K562 (cell line): ENCODE data around the gene NDUFB7. TPM values are rescaled to one million over a fixed set of nuclear protein-coding genes. Genes with fewer than 3 reads are reported as not detected.
A peak's percentile ranks its signal among the peaks of the same experiment; 100 is the strongest.

Source experiments
- BCL6 ChIP-seq: fragments of 250-450 bp; sonication (Bioruptor Pico); IDR thresholded peaks from 2 replicates; pipeline ENCODE4 v1.4.0; 2020
- C11orf30 ChIP-seq: fragments of 450-650 bp; IDR thresholded peaks from 2 replicates; pipeline ENCODE4 v1.6.1; 2016; ENCODE audit warnings: low read depth, mild to moderate bottlenecking
- CC2D1A ChIP-seq: fragments of 450-650 bp; IDR thresholded peaks from 2 replicates; pipeline ENCODE4 v1.6.1; 2017; ENCODE audit warnings: mild to moderate bottlenecking
- E2F6 ChIP-seq, 2 experiments: IDR thresholded peaks; 2 replicates each; pipeline ENCODE4 v1.6.1; 2011; ENCODE audit warnings: borderline replicate concordance in 1 of 2, control low read depth in 1 of 2, low read depth in 1 of 2, low read length in 1 of 2, mild to moderate bottlenecking in 1 of 2, mixed read lengths in 1 of 2, moderate library complexity in 1 of 2; ENCODE audit not compliant: insufficient read depth in 1 of 2, insufficient read length in 1 of 2, poor library complexity in 1 of 2, severe bottlenecking in 1 of 2; ENCODE audit errors: extremely low read depth in 1 of 2
- HDAC2 ChIP-seq: fragments of 450-650 bp; IDR thresholded peaks from 2 replicates; pipeline ENCODE4 v1.6.1; 2016; ENCODE audit warnings: mild to moderate bottlenecking
- IRF9 ChIP-seq: fragments of 450-650 bp; IDR thresholded peaks from 2 replicates; pipeline ENCODE4 v1.6.1; 2016; ENCODE audit warnings: missing biosample characterization, missing genetic modification characterization
- KLF1 ChIP-seq: fragments of 450-650 bp; IDR thresholded peaks from 2 replicates; pipeline ENCODE4 v1.6.1; 2016; ENCODE audit warnings: missing genetic modification characterization, missing compliant biosample characterization
- MAX ChIP-seq: sonication (generic); formaldehyde crosslinking; IDR thresholded peaks from 2 replicates; pipeline ENCODE4 v1.9.0; 2022; ENCODE audit warnings: mild to moderate bottlenecking, missing genetic modification reagents
- MYC ChIP-seq, 2 experiments: fragments of 250-450 bp in 1 of 2; sonication (Bioruptor Pico) in 1 of 2; IDR thresholded peaks; 2 replicates each; pipeline versions ENCODE4 v1.5.1 to v1.6.1; 2012 to 2021; ENCODE audit warnings: low read depth in 2 of 2, borderline replicate concordance in 1 of 2, improper control_type of control experiment in 1 of 2, low read length in 1 of 2, mild to moderate bottlenecking in 1 of 2, moderate library complexity in 1 of 2
- NCOA1 ChIP-seq: fragments of 450-650 bp; IDR thresholded peaks from 2 replicates; pipeline ENCODE4 v1.6.1; 2016; ENCODE audit warnings: low read depth
- NFIC ChIP-seq: fragments of 450-650 bp; IDR thresholded peaks from 2 replicates; pipeline ENCODE4 v1.6.1; 2017; ENCODE audit warnings: mild to moderate bottlenecking, inconsistent platforms
- PHF8 ChIP-seq: fragments of 200-600 bp; sonication (generic); IDR thresholded peaks from 2 replicates; pipeline ENCODE4 v1.6.1; 2012; ENCODE audit warnings: mixed run types, mild to moderate bottlenecking, inconsistent platforms, low read length, moderate library complexity, borderline replicate concordance
- RBM25 ChIP-seq: fragments of 200-400 bp; formaldehyde crosslinking; IDR thresholded peaks from 2 replicates; pipeline ENCODE4 v1.6.1; 2018; ENCODE audit warnings: low read length, low read depth, moderate library complexity; ENCODE audit not compliant: severe bottlenecking
- SMARCC2 ChIP-seq: fragments of 450-650 bp; IDR thresholded peaks from 2 replicates; pipeline ENCODE4 v1.6.1; 2017; ENCODE audit warnings: antibody characterized with exemption, moderate library complexity, mild to moderate bottlenecking, low read depth
- TRIM25 ChIP-seq: fragments of 450-650 bp; IDR thresholded peaks from 2 replicates; pipeline ENCODE4 v1.7.0; 2016; ENCODE audit warnings: borderline replicate concordance
- ZBTB7A ChIP-seq: IDR thresholded peaks from 2 replicates; pipeline ENCODE4 v1.6.1; 2011; ENCODE audit warnings: low read depth, mild to moderate bottlenecking, low read length, moderate library complexity, borderline replicate concordance; ENCODE audit not compliant: control insufficient read depth
- ZKSCAN8 ChIP-seq: fragments of 200-800 bp; sonication (Bioruptor generic); IDR thresholded peaks from 2 replicates; pipeline ENCODE4 v1.6.1; 2016; ENCODE audit warnings: missing genetic modification characterization, missing compliant biosample characterization
- ZNF212 ChIP-seq: fragments of 450-650 bp; formaldehyde crosslinking; IDR thresholded peaks from 2 replicates; pipeline ENCODE4 v1.4.0; 2020; ENCODE audit warnings: mild to moderate bottlenecking
- ZNF232 ChIP-seq: sonication (generic); formaldehyde crosslinking; IDR thresholded peaks from 2 replicates; pipeline ENCODE4 v1.8.0; 2022; ENCODE audit warnings: mild to moderate bottlenecking, missing genetic modification reagents
- ZNF511 ChIP-seq: sonication (generic); formaldehyde crosslinking; IDR thresholded peaks from 2 replicates; pipeline ENCODE4 v1.8.0; 2022; ENCODE audit warnings: mild to moderate bottlenecking, missing genetic modification reagents
- ZNF551 ChIP-seq: fragments of 250-450 bp; sonication (Bioruptor Pico); IDR thresholded peaks from 2 replicates; pipeline ENCODE4 v1.5.0; 2021; ENCODE audit warnings: mild to moderate bottlenecking, moderate library complexity
- polyA plus RNA-seq, 8 experiments: library from polyadenylated mRNA; depleted of rRNA in 4 of 8; stranded (reverse) in 5 of 8; unstranded in 3 of 8; fragments of >200 nt; fragmentation: Nextera tagmentation in 2 of 8; fragmentation: Illumina TruSeq in 1 of 8; extraction: Ambion mirVana in 2 of 8; extraction: Trizol in 1 of 8; gene quantifications; 2 replicates each; pipeline versions ENCODE4 v1.2.1 to v1.2.3, GENCODE V29; 2011 to 2014; ENCODE audit warnings: inconsistent platforms in 1 of 8, missing spikeins in 1 of 8
- total RNA-seq, 7 experiments: library from RNA; depleted of rRNA in 6 of 7; stranded (reverse); fragments of >200 nt in 6 of 7; fragmentation: Illumina TruSeq in 2 of 7; extraction: Trizol in 2 of 7; gene quantifications; 2 replicates each; pipeline versions ENCODE4 v1.2.1 to v1.2.3, GENCODE V29; 2011 to 2021; ENCODE audit warnings: low replicate concordance in 1 of 7

NDUFB7 gene
- total and polyA plus RNA-seq, 9 of the 15 experiments (the other 6 are each of a cell fraction or from before 2014, with no cell fraction given): 14.9 to 842 (median 137) TPM

GRCh38 chr19:14529254-14530004 is 42.4 kb downstream of the NDUFB7 start, which contains the start of gene TECR (continued):
- TF ChIP-seq ZNF511 (CRISPR knock-in tag) (no peak), MAX (peak; percentile 87), TRIM25 (no peak), RBM25 (peak; percentile 90), E2F6 (IDR thresholded peaks at IDR 0.05; ENCODE audit: borderline replicate concordance in 1 of 2, extremely low read depth in 1 of 2, insufficient read depth in 1 of 2, insufficient read length in 1 of 2, low read depth in 1 of 2, low read length in 1 of 2, poor library complexity in 1 of 2, severe bottlenecking in 1 of 2) (peak; percentile 16 to 61), ZNF212 (CRISPR knock-in tag) (no peak), C11orf30 (peak; percentile 66), IRF9 (tag) (no peak), ZNF551 (CRISPR knock-in tag) (no peak), CC2D1A (no peak), PHF8 (peak; percentile 97), ZBTB7A (peak; percentile 17; the same call in 1 of the 2 replicates), ZNF232 (CRISPR knock-in tag) (0 out of 2 replicates have a peak, but pooled peaks have one; percentile 60), NFIC (no peak), NCOA1 (no peak), MYC (IDR thresholded peaks at IDR 0.05; ENCODE audit: low read depth, low read length) (peak; percentile 55; the same call in 1 of the 2 replicates), MYC (CRISPR knock-in tag; IDR thresholded peaks at IDR 0.05; ENCODE audit: borderline replicate concordance, low read depth) (0 out of 2 replicates have a peak, but pooled peaks have one; percentile 36), HDAC2 (no peak), BCL6 (CRISPR knock-in tag) (no peak), SMARCC2 (no peak), KLF1 (no peak), ZKSCAN8 (no peak)
